CD4-positive, alpha-beta T cell treated with Interleukin-15 for 1 hour (primary cell): ENCODE results near the gene RAMACL.
A peak's percentile ranks its signal among the peaks of the same experiment; 100 is the strongest.
"Not testable (repeated sequence)": the region's sequence is repeated elsewhere in the genome, so short reads cannot be mapped to it uniquely, and the experiment has no call there.

Experiments used
- DNase-seq: peaks from one replicate; pipeline ENCODE4 v3.0.0-alpha.2; 2020

Gene RAMACL

DNA sequence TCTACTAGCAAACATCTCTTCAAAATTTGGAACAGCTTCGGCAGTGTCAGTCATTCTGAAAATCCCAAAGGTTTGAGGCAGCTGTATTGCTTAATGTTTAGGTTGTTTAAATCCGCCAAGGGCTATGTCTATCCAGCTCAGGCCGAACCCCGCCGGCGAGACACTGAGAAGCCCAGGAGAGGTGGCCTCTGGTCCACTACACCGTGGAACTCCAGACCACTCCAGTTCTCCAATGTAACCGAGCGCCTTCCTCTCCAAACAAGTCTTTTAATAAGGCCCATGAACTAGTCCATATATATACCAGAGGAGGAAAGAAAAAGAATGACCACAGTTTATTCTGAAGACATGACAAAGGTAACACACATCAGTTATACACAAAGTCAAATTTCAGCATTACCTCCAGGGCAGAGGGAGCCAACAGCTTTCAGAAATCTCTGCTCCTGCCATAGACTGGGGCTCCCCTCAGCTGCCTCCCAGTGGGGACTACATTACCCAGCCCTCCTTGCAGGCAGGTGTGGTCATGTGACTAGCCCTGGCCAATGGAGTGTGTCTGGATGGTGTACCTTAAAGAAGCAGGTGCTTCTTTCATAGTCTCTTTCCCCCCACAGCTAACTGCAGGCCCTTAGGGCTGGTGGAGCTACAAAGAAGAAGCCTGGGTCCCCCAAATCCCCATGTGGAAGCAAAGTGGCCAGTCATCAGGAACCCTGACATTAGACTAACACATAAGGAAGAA lies at the start of gene RAMACL:
RAMACL (minus strand) TSS at position 255 of the 733 bp plus-strand sequence; CDS start at position 54, 201 bp downstream.
- peak; percentile 67 for DNase-seq

DNA sequence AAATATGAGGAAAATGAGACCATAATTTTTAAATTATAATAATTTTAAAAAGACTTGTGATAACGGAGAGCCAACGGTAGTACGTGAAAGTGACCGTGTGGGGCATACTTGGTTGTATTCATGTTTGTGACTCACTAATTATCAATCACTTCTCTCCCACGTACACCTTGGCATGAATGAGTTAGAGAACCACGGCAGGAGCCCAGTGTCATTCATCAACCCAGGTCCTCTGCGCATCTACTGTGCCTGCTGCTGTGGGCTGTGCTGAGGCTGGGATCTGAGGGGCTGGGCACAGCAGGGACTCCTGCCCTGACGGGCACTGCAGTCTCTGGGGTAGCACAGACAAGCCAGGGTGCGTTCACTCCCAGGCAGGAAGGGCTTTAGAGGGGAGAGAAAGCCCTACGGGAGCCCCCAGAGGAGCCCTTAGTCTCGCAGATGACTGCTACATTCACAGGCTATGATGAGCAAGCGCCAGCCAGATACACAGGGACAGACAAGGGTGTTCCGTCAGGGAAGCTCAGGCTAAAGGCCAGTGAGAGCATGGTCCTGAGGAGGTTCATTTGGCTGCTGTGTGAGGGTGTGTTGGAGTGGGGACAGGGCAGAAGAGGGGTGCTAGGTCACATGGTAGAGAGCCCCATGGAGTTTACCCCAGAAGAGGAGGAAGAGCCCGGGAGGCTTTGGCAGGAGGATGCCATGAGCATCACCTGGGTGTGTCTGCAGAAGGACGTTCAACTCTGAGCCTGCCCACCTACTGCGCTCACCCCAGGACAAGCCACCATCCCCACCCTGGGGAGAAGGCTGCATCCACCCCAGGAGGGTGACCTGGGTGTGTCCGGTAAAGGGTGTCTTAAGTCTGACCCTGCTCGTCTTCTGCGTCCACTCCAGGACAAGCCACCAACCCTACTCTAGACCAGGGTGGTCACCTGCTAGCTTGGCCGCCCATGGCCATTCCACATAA lies 48.8 kb upstream of the RAMACL start:
- no peak for DNase-seq

DNA sequence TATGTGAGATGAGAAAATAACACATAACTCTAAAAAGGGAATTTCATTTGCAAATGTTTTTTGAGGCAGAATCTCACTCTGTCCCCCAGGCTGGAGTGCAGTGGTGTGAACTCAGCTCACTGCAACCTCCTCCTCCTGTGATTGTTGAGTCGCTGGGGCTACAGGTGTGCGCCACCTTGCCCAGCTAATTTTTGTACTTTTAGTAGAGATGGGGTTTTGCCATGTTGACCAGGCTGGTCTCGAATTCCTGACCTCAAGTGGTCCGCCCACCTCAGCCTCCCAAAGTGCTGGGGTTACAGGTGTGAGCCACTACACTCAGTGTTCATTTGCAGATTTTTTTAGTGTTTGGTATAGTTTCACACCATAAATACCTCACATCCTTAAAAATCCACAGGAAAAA lies 48.1 kb upstream of the RAMACL start:
- not testable (repeated sequence) for DNase-seq

DNA sequence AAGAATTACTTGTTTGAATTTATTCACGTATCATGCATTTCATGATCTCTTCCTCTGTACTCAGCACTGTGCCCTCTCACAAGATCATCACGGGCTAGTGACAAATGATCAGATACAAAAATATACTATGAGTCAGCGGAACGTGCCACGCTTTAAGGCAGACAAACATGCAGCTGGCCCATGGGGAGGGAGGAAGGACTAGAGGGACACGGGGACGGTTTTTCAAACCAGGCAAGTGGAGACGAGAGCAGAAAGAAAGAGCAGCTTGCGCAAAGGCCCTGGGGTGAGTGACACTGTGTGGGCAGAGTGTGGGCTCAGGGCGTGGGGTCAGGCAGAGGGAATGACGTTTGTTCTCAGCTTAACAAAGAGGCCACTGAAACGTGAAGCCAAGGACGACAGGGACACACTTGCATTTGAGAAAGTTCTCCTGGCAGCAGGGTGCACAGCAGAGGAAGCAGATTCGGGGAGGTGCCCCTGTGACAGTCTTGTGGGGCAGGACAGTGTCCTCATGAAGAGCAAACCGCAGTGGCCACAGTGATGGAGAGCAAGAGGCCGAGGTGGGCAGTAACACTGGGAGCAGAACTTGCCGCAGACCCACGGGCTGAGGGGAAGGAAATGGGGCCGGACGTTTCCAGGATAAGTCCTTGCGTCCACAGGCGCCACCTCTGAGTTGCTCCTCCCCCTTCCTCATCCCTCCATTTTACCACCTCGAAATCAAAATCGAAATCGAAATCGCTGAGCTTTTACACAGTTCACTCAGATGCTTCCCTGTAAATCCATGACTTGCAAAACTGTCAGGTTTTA lies 47.5 kb upstream of the RAMACL start:
- DNase-seq, result no peak

DNA sequence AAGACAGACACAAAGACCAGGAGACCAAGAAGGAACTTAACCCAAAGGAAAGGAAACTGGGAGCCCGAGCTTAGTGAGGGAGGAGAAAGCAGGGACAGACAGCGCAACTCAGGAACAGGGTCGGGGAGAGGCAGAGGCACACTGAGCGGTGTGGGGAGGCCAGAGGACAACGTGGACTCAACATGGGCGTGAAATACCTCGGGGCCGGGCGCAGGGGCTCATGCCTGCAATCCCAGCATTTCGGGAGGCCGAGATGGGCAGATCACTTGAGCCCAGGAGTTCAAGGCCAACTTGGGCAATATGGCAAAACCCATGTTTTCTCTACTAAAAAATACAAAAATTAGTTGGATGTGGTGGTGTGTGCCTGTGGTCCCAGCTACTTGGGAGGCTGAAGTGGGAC lies 46.3 kb upstream of the RAMACL start:
- no peak for DNase-seq

DNA sequence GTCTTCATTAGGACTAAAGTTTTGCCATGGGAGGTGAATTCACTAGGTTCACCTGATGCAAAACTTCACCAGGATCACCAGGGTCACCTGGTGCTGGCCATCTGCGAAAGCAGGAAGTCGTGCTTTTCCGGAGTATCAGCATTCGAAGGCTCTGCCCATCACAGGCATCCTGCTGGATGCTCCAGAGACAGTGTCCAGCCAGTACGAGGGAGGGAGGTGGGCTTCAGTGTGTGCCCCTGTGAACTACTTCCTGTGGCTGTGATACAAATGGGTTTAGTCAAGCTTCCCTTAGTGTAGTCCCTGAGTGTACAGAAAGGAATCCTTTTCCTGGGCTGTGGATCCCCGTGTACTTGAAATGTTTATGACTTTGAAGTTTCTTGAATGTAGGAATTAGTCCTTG lies 44.0 kb upstream of the RAMACL start:
- DNase-seq, result no peak

DNA sequence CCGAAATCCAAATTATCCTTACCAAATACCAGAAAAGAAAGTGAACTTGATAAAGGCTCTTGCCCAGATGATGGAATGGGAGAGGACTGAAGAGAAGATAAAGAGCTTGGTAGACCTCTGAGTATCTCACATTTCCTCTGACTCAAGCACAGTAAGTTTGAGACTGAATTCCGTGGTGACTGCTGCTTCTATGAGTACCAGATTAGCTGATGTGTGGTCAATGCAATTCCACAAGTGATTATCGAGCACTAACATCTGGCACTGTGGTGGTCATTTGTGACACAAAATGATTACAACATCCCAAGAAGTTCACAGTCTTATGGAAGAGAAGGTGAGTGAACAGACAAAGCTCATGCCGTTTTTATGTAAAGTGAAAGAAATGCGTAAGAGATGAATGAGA lies 43.1 kb upstream of the RAMACL start:
- DNase-seq, result no peak

DNA sequence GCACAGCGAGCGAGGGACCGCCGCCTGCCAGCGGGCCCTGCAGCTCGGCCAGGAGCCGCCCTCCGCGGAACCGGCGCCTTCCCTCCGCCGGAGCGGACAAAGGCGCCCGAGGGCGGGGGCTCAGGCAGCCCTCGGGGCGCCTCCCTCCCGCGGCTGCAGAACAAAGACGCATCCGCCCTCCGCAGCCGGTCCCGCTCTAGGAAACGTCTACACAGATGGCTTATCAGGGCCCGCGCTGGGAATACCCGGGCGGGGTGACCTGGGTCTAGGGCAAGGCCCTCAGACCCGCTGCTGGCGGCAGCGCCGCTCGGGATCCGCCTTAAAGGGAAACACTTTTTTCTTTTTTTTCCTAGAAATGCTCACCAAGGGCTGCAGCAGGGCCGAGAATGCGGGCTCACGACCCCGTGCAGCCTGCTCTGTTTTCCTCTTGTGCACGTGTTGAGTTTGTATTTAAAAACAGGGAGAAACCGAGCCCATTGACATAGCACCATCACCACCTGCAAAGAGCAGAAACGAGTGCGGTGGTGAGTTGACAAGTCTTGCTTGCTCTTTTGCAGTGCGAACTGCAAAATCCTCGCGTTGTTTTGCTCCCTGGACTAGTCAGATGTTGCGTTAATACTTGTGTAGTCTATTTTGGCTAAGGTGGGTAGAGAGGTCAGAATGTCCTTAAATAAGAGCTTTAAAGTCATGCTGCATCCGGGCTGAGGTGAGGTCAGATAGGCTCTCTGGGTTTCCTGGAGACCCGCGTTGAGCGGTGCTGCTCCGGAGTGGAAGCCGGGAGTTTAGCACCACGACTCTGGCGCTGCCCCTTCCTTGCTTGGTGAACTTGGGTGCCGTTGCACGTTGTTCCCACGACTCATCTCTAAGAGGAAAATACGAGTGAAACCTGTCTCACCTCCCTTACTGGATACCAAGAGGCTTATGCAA lies 41.7 kb upstream of the RAMACL start:
- peak; percentile 44 for DNase-seq

DNA sequence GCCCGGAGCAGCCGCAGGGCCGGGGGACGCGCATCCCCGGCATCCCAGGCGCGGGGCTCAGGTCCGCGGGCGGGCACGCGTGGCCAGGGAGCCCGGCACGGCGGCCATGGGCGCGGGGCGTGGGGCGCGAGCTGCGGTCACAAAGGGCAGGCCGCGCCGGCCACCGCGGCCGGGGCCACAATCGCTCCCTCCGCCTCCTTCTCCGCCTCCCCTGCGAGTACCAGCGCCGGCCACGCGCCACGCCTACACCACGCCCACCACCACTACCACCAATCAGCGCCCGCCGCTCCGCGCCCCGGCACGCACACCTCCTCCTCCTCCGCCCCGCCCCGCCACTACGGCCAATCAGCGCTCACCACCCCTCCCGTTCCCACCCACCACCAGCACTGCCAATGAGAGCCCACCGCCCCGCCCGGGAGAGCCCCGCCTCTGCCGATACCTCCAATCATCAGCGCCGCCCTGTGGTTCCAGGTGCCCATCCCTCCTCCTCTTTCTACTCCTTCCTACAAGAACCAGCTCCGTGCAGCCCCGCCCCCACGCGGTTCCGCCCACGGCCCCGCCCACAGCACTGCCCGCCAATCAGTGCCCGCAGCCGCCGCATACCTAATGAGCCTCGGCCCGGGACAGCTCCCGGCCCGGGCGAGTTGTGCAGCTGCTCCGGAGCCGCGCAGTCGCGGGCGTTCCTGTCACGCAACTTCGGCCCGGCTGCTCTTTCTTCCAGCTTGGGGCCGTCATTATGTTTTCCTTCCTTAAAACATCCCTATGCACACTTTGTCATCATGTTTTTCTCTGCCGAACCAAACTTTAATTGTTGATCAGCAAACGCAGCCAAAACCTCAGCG lies 40.8 kb upstream of the RAMACL start, which contains the start of gene RPS6KA2:
RPS6KA2 (minus strand) TSS at position 219 of the 842 bp plus-strand sequence. CDS start 232 bp downstream, outside the sequence.
- DNase-seq, result peak; percentile 100

DNA sequence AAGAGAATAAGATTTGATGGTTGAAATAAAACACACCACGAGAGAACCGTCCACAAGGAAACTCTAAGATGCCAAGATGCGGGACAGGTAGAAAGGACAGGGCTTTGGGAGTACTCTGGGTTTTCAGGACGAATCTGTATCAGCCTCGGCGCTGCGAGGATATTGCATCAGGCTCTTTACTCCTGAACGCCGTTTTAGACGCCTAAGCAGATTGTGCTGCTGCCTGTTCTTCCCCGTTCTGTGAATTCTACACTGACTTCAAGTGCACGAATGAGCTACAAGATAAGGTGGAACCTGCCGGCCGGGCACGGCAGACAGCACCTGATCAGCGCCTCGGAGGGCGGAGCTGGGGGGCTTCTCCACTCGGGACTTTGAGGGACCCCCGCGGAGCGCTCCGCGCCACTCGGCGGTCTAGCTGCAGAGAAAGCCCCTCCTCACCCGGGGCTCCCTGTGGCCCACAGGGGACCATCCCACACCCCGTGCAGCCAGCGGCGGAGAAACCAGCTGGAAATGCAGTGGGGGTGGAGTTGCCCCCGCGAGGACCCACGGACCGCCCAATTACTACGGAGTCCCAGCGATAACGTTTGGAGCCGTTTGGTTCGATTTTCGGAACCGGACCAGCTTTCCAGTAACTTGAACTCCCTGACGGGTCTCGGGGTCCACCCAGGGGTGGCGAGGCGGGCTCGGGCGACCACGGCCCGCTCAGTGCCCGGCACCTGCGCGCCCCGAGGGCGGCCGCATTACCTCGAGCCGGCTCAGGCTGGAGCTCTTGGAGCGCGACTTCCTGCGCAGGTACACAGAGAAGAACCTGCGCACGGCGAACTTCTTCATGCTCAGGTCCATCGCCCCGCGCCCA lies 39.9 kb upstream of the RAMACL start:
- DNase-seq, result no peak

DNA sequence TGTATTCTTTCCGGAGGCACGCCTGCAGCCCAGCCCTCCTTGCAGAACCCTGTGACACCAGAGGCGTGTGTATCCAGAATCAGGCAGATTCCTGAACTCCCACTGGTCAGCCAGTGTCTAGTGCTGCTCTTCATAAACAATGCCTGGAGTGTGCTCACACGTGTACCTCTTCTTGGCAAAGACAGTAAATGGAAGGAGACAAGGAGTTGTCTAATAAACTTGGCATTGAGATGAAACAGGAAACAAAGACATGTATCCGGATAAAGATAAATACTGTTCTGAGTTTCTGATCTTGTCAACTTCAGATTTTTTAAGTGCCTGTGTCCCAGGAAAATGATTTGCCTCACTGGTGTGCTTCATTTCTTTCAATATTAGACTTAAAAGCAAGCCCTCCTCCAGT lies 38.9 kb upstream of the RAMACL start:
- no peak for DNase-seq

DNA sequence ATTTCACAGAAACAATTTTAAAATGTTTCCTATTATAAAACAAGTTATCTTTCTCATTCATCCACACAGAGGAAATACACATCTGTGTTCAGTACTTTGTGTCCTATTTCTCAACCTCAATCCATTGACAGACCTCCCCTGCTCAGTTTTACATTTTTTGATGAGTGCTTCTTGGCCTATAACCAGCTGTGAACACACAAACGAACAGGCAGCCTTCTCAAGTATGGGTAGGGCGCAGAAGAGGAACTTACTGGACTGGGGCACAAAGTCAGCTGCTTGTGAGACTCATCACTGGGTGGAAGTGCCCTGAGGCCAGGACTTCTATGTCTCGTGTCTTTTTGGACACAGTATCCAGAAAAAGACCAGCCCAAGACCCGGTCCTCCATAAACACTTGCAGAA lies 37.8 kb upstream of the RAMACL start:
- DNase-seq, result no peak

DNA sequence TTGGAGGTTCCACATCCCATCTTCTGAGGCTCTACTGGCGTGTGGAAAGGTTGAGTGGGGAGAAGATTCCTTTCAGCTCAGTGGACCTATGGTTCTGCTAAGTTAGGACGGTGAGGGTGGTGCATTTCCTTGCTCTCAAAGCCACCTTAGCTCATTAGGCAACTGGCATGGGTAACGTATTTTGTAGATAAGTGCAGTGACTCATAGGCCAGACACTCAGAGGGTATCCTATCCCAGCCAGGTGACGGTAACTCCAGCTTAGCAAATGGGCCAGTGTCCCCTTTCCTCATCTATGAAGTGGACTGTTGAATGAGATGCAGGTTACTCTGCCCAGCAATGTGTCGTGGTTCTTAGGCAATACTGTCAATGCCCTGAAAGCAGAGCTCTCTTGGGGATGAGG lies 36.8 kb upstream of the RAMACL start:
- DNase-seq, result no peak

DNA sequence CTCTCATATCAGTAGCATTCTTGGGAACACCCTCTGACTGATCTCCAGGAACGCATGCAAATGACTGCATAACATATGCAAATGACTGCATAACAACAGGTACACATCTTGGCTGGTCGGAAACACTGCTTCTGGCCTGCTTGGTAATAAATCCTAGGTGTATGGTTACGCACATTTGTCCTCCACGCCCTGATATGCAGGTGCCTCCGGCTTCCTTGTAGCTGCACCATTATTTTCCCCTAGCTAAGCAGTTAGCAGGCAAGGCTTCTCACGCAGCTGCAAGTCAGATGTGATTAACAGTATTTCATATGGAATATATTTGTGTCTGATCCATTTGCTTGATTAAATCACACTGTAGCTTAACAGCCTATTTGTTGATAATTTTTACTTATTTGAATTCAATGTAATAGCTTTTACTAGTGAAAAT lies 34.6 kb upstream of the RAMACL start:
- DNase-seq, result no peak

DNA sequence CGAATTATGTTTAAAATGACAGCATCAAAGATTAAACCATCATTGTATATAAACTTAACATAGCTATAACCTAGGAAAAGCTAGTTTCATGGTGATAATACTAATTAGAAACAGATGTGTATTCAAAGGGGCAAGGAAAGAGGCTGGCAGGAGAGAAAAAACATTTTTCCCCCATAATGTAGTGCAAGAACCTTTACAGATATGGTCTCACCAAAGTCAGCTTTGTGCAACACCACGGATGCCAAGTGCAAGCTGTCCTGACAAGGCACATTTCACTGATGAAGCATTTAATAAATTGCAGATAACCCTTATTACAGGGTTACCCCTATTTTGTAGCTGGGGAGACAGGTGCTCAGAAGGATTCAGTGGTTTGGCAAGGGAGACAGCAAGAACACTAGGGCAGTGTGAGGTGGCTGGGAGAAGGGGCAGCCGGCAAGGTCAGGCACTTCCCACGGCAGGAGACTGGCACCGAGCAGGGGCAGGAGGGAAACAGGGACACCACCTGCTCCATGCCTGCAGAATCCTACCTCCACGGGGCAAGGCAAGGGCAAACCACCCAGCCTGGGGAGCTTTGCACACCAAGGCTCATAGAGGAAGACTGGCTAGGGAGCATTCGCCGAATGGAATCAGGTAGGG lies 34.1 kb upstream of the RAMACL start:
- DNase-seq, result no peak

DNA sequence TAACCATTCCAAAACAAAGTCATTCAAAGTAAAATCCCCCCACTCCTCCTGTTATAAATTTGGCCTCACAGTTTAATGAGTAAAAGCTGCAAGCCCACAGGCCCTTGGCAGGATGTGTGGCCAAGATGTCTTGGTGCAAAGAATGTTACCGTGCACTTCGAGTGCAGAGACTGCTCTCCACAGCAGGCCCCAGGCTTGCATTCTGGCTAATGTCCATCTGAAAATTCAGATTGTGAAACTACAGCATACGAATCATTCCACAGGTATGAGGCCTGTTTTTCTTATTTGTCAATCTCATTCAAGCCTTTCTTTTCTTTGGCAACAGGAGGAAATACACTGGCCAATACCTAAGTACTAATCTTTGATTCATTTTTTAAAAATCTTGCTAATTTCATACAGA lies 33.4 kb upstream of the RAMACL start:
- DNase-seq, result no peak

DNA sequence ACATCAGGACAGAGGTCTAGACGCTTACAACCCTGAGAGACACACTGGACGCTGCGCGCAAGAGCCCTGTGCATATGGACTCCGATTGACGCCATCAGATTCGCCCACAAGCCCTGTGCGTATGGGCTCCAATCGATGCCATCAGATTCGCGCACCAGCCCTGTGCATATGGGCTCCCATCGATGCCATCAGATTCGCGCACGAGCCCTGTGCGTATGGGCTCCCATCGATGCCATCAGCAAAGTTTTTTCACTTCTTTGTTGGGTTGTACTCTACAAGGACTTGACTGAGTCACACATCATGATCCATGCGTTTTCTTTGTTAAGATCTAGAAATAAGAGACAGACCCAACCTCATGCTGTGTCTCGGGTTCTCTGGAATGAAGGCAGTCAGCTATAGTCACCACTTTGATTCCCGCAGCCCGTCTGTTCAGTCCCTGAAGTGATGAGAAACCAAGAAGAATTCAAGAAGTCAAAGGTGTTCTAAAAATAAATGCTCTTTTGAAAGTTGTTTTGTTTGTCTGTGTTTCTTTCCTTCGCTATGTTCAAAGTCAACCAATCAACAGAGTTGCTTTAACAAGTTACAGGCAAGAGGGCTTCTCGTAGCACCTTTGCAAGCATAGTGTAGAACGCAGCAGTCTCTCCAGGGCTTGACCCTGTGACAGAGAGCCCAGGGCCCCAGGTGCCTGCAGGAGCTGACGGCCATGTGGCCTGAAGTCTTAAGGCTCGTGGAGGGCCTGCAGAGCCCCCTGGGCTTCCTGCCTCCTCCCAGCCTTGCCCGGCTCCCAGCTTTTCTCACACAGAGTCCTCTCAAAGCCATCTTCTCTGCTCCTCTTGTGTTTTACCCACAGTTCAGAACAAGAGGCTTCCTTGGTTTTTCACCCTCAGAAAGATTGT lies 32.6 kb upstream of the RAMACL start:
- no peak for DNase-seq

DNA sequence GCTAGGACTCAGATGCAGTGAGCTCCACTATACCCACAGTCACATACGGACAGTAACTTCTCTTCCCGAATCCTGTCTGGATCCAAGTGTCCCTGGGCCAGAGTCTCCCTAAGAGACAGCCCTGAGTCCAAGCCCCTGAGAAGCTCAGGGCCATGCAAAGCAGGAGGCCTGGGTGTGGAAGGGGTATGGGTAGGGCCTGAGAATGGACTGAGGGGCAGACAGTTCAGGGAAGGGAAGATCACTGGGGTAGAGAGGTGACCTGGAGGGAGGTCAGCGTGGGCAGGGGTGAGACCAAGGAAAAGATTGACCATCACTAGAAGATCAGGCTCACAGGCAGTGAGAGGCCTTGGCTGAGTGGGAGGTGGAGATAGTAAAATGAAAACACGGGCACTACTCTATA lies 31.8 kb upstream of the RAMACL start:
- DNase-seq, result no peak
